ENCODE measurements around the gene THRSP. TPM values are rescaled to one million over a fixed set of nuclear protein-coding genes. Genes with fewer than 3 reads are reported as not detected.

The THRSP gene
- total RNA-seq, 1 experiment from 2014 or later: not detected

- ATAC-seq: no peak
- Histone ChIP-seq H3F3A (ENCODE audit: low read length, unreplicated experiment) (no peaks in the 10 kb centered on the region), H3K36me3 (ENCODE audit: low read depth, low read length) (peaks cover 2% of the 10 kb centered on the region; the same call in 1 of the 2 replicates), H2AFZ (ENCODE audit: low read length) (no peak overlapping the region), H3K27me3 (ENCODE audit: low read length) (no peaks in the 10 kb centered on the region), H3K9me3 (ENCODE audit: low read length) (no peaks in the 10 kb centered on the region), H3K9ac (ENCODE audit: low read length) (no peak overlapping the region), H3K79me2 (ENCODE audit: low read length) (no peaks in the 10 kb centered on the region), H3K27ac (ENCODE audit: low read length) (no peak overlapping the region), H3K4me1 (ENCODE audit: insufficient read depth, low read length) (no peaks in the 10 kb centered on the region), H3K4me2 (ENCODE audit: low read length) (no peak overlapping the region), H4K20me1 (ENCODE audit: low read length) (no peaks in the 10 kb centered on the region), H3K4me3 (ENCODE audit: low read length) (no peak overlapping the region), H3K9me2 (replicated peaks; ENCODE audit: low read length) (no peaks in the 10 kb centered on the region)
- no peak for DNase-seq
- POLR2A ChIA-PET (ENCODE audit: unreplicated experiment): no interaction called here
- no peak for TF ChIP-seq CTCF (conservative IDR thresholded peaks at IDR 0.05; ENCODE audit: low read depth, low read length)
- CTCF ChIA-PET: no interaction called here
- intact Hi-C loops (cut with micrococcal nuclease): no loop called here
- no TSS peak for BruUV-seq (replicated peaks)
Observed at GRCh38 chr11:78062671-78063070, 990 bp upstream of the THRSP start.

GRCh38 chr11:78065203-78065602, 1.5 kb downstream of the THRSP start:
- Histone ChIP-seq H3K9me2 (replicated peaks; ENCODE audit: low read length) (no peaks in the 10 kb centered on the region), H3K9ac (ENCODE audit: low read length) (no peak overlapping the region), H3K4me3 (ENCODE audit: low read length) (no peak overlapping the region), H3K36me3 (ENCODE audit: low read depth, low read length) (peaks cover 19% of the 10 kb centered on the region), H3F3A (ENCODE audit: low read length, unreplicated experiment) (no peaks in the 10 kb centered on the region), H3K4me2 (ENCODE audit: low read length) (no peak overlapping the region), H3K27me3 (ENCODE audit: low read length) (no peaks in the 10 kb centered on the region), H2AFZ (ENCODE audit: low read length) (no peak overlapping the region), H3K79me2 (ENCODE audit: low read length) (no peaks in the 10 kb centered on the region), H3K9me3 (ENCODE audit: low read length) (no peaks in the 10 kb centered on the region), H3K4me1 (ENCODE audit: insufficient read depth, low read length) (no peaks in the 10 kb centered on the region), H3K27ac (ENCODE audit: low read length) (no peak overlapping the region), H4K20me1 (ENCODE audit: low read length) (no peaks in the 10 kb centered on the region)
- CTCF ChIA-PET: no interaction called here
- TF ChIP-seq CTCF (conservative IDR thresholded peaks at IDR 0.05; ENCODE audit: low read depth, low read length) (no peak), EZH2phosphoT487 (IDR thresholded peaks at IDR 0.05; ENCODE audit: borderline replicate concordance, low read length) (no peak), EZH2 (IDR thresholded peaks at IDR 0.05; ENCODE audit: low read length, unreplicated experiment) (no peak)
- intact Hi-C loops (cut with micrococcal nuclease): no loop called here
- BruUV-seq (replicated peaks): no TSS peak
- no peak for DNase-seq
- POLR2A ChIA-PET (ENCODE audit: unreplicated experiment): no interaction called here
- ATAC-seq: no peak

- intact Hi-C loops (cut with micrococcal nuclease): no loop called here
- BruUV-seq (replicated peaks): no TSS peak
- peaks cover 31% of the 10 kb centered on the region for H3K36me3 ChIP-seq (ENCODE audit: low read depth, low read length)
- H3K9me3 ChIP-seq (ENCODE audit: low read length): no peaks in the 10 kb centered on the region
- H3K9me2 ChIP-seq (replicated peaks; ENCODE audit: low read length): no peaks in the 10 kb centered on the region
- no peaks in the 10 kb centered on the region for H3F3A ChIP-seq (ENCODE audit: low read length, unreplicated experiment)
- no peak overlapping the region for H3K4me2 ChIP-seq (ENCODE audit: low read length)
- no peak overlapping the region for H2AFZ ChIP-seq (ENCODE audit: low read length)
- no peak for DNase-seq
- H3K79me2 ChIP-seq (ENCODE audit: low read length): 0 out of 2 replicates have a peak, but pooled peaks cover 7% of the 10 kb centered on the region
- TF ChIP-seq EZH2 (IDR thresholded peaks at IDR 0.05; ENCODE audit: low read length, unreplicated experiment): no peak
- TF ChIP-seq EZH2phosphoT487 (IDR thresholded peaks at IDR 0.05; ENCODE audit: borderline replicate concordance, low read length): no peak
- TF ChIP-seq CTCF (conservative IDR thresholded peaks at IDR 0.05; ENCODE audit: low read depth, low read length): no peak
- ChIA-PET POLR2A (ENCODE audit: unreplicated experiment) (no interaction called here), CTCF (interaction anchor here (0.7 kb wide), 1 partner anchor 15 kb away, joined by 3 read pairs; no protein-coding TSS in a partner anchor)
- no peak overlapping the region for H3K27ac ChIP-seq (ENCODE audit: low read length)
- no peak overlapping the region for H3K4me3 ChIP-seq (ENCODE audit: low read length)
- no peaks in the 10 kb centered on the region for H4K20me1 ChIP-seq (ENCODE audit: low read length)
- no peaks in the 10 kb centered on the region for H3K4me1 ChIP-seq (ENCODE audit: insufficient read depth, low read length)
- H3K27me3 ChIP-seq (ENCODE audit: low read length): no peaks in the 10 kb centered on the region
- no peak; the same call in 1 of the 2 replicates for ATAC-seq
- H3K9ac ChIP-seq (ENCODE audit: low read length): no peak overlapping the region
Observed at GRCh38 chr11:78066471-78066870, 2.8 kb downstream of the THRSP start.
